Caki2 (cell line): Measurements from ENCODE around the gene CCDC167. TPM values are rescaled to one million over a fixed set of nuclear protein-coding genes. Genes with fewer than 3 reads are reported as not detected.
A peak's percentile ranks its signal among the peaks of the same experiment; 100 is the strongest.

ENCODE experiments used
- DNase-seq: peaks from one replicate; pipeline ENCODE4 v3.0.0-alpha.2; 2015; ENCODE audit warnings: low read depth
- in situ Hi-C: cut with HindIII; loops from 2 replicates; pipeline ENCODE4 v1.10.0; 2016; ENCODE audit warnings: low sequenced_read_pairs, low pct_unique_long_range_greater_than_20kb, mixed read lengths
- total RNA-seq: library from RNA; depleted of rRNA; stranded (reverse); fragments of >200 nt; shearing (Covaris generic); gene quantifications from 2 replicates; pipeline ENCODE4 v1.2.3, GENCODE V29; 2014; ENCODE audit warnings: low replicate concordance

Gene CCDC167
- total RNA-seq, 1 experiment from 2014 or later: 145 TPM

DNA sequence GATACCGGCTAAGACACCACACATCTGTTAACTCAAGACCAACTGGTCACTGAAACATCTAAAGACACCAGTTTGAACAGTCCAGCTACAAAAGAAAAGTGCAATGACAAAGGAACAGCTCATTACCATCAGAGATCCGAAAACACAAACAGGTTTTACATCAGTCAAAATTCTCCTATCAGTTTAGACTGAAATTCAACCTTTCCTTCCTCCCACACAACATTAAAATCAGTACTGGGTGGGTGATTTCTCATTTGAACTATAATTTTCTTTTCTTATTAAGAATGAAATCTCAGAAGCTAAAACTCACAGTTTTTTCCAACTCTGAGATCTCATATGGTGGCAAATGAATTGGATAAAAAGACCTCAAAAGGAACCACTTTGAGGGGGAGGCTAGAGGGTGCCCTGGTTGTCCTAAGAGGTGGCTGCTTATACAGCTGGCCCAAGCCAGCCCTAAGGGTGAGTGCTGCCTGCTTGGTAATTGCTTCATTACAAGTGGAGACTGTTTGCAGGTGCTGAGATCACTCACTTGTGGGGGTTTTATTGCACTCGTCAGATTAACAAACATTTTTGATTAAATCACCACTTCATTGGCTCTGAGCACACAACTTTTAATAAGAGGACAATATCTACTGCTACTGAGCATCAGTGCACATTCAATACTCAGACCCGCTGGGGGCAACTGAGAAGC, 4.3 kb downstream of the CCDC167 start:
- in situ Hi-C loops: no loop called here
- DNase-seq: no peak

DNA sequence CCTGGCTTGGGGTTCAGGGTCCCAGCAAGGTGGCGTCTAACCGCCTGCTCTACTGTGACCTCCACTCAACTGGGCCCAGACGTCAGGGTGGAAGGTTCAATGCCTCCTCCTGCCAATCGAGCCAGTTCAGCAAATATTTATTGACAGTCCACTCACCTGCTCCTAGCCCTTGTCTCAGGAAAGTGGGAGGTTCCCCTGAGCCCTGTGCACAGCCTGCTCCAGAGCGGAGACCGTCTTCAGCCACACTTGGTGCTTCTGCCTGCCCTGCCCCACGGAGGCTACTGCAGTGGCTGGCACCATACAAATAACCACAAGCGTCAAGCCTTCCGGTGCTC, 6.1 kb downstream of the CCDC167 start:
- in situ Hi-C loops: no loop called here
- DNase-seq: no peak

DNA sequence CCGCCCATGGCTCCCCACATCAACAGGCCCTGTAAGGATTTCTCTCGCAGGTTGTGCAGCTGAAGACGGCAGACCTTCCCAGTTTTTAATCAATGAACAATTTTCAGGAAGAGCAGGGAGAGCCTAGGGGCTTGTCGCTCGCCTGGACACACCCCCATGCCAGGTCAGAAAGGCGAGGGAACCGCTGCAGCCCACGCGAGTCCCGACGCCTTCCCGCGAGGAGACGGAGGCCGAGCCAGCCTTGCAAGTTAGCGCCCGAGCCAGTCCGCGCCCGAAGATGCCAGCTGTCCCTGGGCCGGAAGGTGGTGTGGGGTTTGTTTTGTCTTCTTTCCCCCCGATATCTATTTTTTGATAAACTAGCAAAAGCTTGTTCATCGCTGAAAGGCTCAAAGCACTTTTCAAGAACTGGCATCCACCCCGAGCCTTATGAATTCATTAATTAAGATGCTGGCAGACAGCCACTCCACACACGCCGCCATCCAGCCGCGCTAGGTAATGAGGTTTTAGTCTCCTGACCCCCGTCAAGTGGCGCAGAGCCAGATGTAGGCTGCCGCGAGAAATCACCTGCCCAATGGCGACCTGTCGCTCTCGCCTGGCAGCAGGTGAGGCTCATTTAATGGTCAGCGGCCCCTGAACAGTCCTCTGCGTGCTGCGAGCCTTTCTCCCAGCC, 6.6 kb downstream of the CCDC167 start:
- in situ Hi-C loops: no loop called here
- no peak for DNase-seq

DNA sequence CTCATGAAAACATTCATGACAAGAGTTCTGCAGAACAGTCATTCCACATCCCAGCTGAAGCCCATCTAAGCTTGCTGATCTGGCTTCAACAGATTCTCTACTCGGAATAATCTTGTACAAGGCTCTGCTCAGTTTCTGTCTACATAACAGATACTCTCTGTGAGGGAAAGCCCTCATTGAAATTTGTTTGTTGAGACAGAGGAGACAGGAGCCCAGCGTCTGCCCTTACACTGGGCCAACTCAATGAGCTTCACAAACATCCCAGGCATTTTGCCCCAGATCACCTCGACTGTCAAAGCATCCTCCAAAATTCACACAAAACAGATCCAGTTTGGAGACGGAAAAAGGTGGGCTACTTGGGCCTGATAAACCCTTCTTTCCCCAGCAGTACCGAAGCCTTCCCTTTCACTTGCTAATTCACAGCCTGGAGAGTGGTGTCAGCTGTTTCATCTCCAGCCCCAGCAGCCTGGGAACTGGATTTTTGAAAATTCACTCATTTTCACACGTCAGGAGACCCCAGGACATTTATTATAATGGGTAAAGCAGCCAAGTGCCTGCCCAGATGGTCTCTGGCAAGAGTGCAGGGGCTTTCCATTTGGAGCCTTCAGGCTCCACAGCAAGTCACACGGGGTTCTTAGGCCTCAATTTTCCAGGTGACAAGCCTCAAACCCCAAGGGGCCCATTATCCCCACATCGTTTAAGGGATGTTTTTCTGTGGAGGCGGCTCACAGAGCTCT, 7.3 kb downstream of the CCDC167 start:
- in situ Hi-C loops: no loop called here
- DNase-seq: no peak

DNA sequence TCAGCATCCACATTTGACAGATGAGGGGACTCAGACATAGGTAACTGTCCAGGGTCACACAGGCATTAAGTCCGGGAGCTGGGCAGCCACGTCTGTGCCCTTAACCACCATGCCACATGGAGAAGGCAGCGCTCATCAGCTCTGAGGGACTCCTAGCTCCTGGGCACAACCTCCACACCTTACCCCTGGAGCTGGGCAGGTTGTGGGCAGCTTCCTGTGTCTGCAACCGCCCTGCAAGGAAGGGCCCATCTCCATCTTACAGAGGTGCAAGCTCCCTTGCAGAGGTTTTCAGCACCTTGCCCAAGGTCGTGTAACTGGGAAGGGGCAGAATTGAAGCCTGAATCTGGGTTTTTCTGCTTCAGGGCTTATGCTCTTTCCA, 7.9 kb downstream of the CCDC167 start:
- DNase-seq: no peak
- in situ Hi-C loops: no loop called here

DNA sequence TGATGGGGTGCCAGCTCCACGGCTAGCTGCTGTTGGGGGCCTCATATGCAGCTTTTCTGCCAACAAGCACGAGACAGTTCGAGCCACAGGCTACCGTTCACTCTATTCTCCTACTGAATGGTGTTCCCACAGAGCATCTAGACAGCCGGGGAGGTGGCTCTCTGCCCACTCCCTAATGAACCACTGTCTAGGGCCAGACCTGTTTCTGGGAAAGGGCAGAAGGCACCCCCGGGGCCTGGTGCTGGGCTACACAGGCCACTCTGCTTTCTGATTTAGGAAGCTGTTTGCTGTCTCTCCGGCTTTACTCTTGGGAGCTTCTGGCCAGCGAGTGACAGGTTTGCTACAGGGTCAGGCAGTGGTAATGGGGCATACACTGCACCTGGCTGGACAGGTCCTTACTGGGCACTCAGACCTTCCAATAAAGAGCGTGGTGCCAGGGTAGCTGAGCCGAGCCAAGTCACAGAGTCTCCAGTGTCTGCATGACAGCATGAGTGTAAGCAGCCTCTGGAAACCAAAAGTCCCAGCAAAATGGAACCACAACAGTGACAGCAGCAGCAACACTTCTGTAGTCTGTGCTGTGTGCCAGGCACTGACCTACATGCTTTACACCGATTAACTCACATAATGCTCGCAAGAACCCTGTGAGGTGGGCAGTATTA, 8.4 kb downstream of the CCDC167 start:
- in situ Hi-C loops: no loop called here
- DNase-seq: no peak

DNA sequence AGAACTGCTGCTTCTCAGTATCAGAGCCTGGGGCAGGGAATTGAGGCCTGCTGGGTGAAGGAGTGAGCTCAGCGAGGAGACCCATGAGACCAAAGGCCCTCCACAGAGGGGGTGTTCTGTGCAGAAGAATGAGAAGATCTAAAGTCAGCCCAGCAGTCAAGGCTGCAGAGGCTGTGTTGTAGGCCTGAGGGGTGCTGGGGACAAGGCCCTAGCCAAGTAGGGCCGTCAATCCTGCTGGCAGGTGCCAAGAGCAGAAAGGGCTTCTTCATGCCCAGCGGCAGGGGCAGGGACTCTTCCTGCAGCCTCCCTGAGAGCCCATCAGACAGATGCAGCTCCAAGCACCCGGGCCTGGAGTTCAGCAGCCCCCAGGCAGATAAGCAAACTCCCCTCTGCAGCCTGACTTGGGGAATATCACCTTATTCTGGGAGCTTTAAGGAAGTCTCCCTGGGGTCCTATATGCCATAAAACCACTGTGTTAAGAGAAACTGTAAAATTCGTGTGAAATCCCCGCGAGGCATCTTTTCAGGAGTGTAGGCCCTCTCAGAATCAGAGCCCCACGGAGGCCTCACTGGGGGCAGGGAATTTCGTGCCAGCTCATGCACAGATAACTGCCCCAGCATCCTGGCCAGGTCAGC, 9.0 kb downstream of the CCDC167 start:
- in situ Hi-C loops: no loop called here

DNA sequence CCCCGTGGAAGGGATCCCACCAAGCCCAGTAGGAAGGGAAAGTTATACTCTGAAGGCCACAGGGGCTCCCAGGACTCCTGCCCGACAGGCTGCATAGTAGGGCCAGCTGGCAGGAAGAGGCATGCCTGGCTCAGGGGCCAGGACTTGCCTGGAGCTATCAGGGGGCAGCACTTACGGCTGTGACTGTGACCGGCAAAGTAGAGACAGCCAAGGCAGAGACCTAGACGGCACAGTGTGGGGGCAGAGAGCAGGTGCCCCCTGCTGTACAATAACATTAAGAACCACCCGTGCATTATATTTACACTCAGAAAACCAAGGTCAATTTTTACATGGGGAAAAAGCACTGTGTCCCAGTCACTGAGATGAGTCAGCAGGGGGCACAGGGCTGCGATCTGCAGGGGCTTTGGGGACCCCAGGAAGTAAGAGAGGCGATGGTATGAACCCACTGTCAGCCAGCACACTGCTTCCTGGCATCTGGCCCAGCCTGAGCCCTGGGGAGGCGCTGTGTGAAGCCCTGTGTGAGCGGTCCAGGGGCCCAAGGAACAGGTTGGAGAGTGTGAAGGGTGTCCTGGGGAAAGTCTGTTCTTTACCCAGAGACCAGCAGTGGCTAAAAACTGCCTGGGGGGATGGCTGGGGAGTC, 9.9 kb downstream of the CCDC167 start:
- DNase-seq: no peak
- in situ Hi-C loops: no loop called here

More for the DNA sequence above, 9.0 kb downstream of the CCDC167 start:
- DNase-seq: no peak

DNA sequence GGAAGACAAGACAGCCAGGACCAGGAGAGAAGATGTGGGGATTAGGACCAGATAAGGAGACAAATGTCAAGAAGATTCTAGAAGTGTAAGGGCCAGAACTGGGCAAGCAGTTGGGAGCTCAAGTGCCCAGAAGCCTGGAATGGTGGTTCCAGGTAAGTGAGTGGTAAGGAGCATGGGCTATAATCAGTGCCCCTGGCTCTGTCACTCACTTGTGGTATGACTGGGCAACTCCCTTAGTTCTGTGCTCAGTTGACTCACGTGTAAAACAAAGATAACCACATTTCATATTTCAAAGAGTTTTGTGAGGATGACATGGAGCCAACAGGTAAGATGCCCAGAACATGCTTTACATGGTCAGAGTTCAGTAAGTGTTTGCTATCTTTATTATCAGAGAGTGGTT, 11.2 kb downstream of the CCDC167 start:
- in situ Hi-C loops: no loop called here
- DNase-seq: no peak

DNA sequence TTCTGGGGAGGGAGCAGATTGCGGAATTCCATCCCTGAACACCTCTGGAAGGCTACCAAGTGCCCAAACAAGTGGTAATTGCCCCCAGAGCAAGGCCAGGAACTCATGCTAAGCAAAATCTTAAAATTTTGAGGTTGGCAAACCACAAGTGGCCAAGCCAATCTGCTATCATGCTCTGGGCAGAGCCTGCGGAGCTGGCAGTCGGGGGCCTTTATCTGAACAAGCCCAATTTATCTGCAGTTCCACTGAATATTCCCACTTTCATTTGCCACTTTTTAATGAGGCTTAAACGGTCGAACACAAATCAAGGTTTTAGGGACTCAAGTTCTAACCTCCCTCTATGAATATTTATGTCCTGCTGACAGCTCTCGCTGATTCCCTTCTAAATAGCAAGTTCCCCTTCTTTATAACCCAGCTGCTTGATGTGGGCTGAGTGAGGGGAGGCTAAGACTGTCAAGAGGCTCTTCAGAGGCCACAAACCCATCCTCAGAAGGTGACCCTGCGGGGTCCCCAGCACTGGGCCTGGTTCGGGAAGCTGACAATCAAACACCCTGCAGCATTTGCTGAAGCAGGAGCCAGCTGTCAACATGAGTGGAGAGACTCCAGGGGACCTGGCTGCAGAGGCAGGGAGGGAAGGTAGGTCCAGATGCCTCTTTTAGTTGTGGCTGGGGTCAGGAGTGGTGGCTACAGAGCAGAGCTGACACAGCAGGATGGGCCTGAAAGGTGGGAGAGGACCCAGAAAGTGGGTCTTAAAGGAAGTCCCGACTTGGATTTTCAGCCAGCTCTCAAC, 11.9 kb downstream of the CCDC167 start:
- no peak for DNase-seq
- in situ Hi-C loops: no loop called here

DNA sequence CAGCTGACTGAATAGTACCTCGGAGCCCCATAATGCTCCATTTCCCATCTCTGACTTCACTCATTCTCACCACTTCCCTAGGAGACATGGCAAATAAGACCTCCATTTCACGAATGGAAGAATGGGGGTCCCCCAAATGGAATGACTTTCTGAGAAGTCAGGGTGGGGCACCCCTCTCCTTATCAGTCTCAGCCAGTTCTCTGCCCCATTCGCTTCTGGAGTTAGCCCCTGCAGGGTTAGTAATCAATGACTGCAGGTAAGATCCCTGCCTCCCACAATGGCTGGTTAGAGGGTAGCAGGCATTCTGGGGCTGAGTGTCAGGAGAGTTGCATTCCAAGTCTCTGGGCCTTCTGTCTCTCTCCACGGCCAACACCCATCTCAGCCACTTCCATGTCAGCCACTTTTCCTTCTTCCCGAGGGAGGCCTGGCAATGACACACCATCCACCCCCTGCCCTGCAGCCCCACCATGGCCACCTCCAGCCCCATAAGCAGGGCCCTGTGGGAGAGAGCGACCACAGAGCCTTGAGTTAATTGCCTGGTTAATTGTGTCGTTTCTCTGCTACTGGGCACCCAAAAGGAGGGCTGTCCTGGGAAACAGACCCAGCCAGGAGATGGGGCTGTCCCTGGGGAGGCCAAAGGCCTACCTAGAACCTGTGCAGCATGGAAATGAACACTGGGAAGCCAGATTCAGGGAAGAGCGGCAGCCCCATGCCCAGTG, 13.4 kb downstream of the CCDC167 start:
- in situ Hi-C loops: no loop called here
- no peak for DNase-seq

DNA sequence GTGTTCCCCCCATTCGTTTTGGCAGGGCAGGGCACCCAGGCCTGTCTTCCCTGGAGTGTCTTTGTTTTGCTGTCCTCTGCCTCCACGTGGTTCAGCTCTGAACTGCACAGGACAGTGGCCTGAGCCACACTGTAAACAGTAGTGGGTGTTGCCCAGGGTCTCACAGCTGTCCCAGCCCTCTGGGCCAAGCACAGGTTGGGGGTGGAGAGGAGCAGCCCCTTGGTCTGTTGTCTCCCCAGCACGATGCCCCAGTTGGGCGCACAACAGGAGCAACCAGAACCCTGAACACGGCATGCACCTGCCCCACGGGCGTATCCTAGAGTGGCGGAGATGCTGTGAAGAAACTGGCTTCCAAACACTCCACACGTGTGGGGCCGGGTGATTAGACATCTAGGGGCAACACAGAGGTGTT, 14.4 kb downstream of the CCDC167 start:
- in situ Hi-C loops: no loop called here
- peak; percentile 23 for DNase-seq

DNA sequence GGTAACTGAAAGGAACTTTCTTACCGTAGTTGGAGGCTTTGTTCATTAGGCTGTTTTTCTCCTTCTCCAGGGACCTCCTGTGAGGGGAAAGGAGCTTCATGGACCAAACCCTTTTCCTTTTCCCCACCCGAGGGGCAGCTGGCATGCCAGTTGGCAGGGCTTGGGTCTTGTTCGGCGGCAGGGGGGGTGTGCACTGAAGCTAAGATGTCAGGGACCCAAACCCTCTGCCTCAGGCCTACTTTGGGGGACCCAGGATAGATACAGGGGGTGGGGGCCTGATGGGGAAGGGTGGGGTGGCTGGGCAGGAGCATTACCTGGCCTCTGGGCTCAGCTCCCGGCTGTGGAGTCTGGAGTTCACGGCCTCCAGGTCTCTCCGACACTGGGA, 14.9 kb downstream of the CCDC167 start:
- DNase-seq: no peak
- in situ Hi-C loops: no loop called here

DNA sequence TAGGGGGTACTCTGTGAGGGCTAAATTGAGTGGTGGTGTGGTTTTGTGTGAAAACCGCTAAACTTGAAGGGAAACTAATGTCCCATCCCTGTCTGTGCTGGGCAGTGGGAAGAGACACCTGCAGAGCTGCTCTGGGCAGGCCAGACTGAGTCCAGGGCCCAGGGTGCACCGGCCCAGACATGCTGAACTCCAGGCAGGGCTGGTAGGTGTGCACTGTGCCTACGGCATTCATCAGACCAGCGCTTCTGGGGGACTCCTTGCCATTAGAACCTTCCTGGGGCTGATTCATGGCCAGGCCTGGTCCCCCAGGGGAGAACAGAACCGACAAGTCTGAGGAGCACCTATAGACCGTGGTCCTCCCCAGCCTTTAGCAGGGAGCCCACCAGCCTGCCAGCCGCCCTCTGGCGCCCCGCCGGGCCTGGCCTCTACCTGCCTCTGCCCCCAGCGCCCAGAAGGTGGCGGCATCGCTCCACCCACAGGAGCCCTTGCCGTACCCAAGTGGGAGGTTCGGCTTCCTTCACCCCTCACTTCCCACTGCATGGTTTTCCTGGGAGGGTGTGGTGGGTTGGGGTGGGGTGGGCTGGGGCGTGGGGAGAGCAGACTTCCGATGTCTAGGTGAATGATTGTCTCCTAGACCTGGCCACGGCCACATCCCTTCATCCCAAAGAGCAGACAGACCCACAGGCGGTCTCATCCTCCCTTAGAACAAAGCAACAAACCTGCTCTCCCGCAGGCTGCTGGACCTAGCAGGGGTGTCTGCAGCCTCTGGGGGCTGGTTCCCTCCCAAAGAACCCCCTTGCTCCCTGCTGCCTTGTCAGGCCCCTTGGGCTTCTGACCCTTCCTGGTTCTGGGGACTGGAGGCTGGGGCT, 15.5 kb downstream of the CCDC167 start:
- in situ Hi-C loops: no loop called here
- DNase-seq: peak; percentile 47

DNA sequence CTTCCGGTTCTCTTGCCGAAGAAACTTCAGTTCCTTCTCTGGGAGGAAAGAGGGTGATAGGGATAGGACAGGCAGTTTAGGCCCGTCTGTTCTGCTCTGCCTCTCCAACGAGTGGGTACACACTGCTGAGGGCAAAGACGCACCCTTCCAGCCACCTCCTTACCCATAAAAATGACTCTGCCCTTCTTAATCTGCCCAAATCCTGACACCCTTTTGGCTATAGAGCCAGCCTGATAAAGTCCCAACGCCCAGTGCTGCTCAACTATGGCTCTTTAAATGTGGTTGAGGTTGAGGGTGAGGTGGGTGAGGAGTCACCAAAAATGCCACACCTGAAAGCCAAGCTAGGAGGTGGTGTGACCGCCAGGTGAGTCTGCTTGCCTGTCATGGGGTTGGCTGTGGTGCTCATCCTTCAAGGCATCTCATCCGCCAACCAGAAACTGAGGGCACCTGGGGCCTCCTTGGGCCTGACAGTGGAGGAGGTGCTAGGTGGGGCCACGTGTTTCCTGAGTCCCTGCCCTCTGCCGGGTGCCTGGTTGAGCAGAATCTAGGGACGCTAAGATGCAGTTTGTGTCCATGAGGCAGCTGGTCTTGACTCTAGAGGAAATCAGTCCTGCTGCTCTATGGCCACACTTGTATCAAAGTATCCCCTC, 16.3 kb downstream of the CCDC167 start:
- in situ Hi-C loops: no loop called here
- no peak for DNase-seq
